NCI-H524 treated with DMSO at 0.1 percent for 48 hours (cell line): ENCODE measurements around the gene STIM1.

Experiments
- DNase-seq: peaks from one replicate; lab custom pipeline; 2025; lab: John Stamatoyannopoulos, UW

The STIM1 gene

GRCh38 chr11:4071325-4071724, 215.9 kb downstream of the STIM1 start:
- DNase-seq: no peak

- no peak for DNase-seq
Measured at GRCh38 chr11:4071914-4072313, 216.4 kb downstream of the STIM1 start.

- peak; percentile 25 for DNase-seq
Measured at GRCh38 chr11:4072668-4073285, 217.3 kb downstream of the STIM1 start.

- DNase-seq: no peak
Measured at GRCh38 chr11:4074266-4074665, 218.8 kb downstream of the STIM1 start.

- DNase-seq: no peak
Measured at GRCh38 chr11:4076774-4077173, 221.3 kb downstream of the STIM1 start.

GRCh38 chr11:4083198-4083597, 227.7 kb downstream of the STIM1 start:
- DNase-seq: no peak

- DNase-seq: no peak
Measured at GRCh38 chr11:4084406-4085125, 229.1 kb downstream of the STIM1 start.

GRCh38 chr11:4085575-4085974, 230.1 kb downstream of the STIM1 start:
- DNase-seq: no peak

GRCh38 chr11:4086575-4087353, 231.3 kb downstream of the STIM1 start:
- DNase-seq: no peak

GRCh38 chr11:4087551-4087950, 232.1 kb downstream of the STIM1 start:
- no peak for DNase-seq

- no peak for DNase-seq
Measured at GRCh38 chr11:4090258-4090657, 234.8 kb downstream of the STIM1 start.

- DNase-seq: no peak
Measured at GRCh38 chr11:4092026-4092425, 236.6 kb downstream of the STIM1 start.

- no peak for DNase-seq
Measured at GRCh38 chr11:4093519-4094347, 238.3 kb downstream of the STIM1 start.

GRCh38 chr11:4094348-4095291, 239.2 kb downstream of the STIM1 start, which contains the start of gene RRM1:
TSS of gene RRM1 (plus strand) at chr11:4094799. CDS start at chr11:4095013, 214 bp downstream.
- peak; percentile 86 for DNase-seq

GRCh38 chr11:4095509-4096230, 240.2 kb downstream of the STIM1 start:
- no peak for DNase-seq

- no peak for DNase-seq
Measured at GRCh38 chr11:4098026-4098621, 242.7 kb downstream of the STIM1 start.

GRCh38 chr11:4102711-4103110, 247.2 kb downstream of the STIM1 start:
- DNase-seq: no peak

- no peak for DNase-seq
Measured at GRCh38 chr11:4103269-4103668, 247.8 kb downstream of the STIM1 start.

- DNase-seq: no peak
Measured at GRCh38 chr11:4105916-4106315, 250.5 kb downstream of the STIM1 start.

- DNase-seq: no peak
Measured at GRCh38 chr11:4111834-4112233, 256.4 kb downstream of the STIM1 start.
